ENCODE data around the gene TIGIT.

TIGIT gene

DNA sequence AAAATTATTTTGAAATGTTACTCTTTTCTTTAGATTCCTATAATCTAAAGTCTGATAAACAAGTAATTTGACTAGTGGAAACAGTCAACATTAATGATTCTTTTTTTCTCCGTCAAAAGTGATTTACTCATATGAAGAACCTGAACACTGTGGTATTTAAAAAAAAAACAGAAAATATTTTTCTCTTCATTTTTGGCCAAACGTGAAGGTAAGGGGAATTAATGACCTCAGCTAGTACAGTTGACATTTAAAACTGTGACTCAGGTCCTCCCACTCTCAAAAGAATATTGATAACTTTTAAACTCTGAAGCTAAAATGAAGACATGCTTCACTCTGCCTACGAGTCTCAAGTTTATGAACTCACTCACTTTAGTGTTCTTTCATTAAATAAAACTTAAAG lies 34.5 kb downstream of the TIGIT start:
- ATAC-seq = no peak
- TF ChIP-seq RARB (CRISPR knock-in tag; IDR thresholded peaks at IDR 0.05) (no peak), PPARA (CRISPR knock-in tag; IDR thresholded peaks at IDR 0.05; ENCODE audit: borderline replicate concordance) (no peak), ISL1 (CRISPR knock-in tag; IDR thresholded peaks at IDR 0.05) (no peak), OSR1 (CRISPR knock-in tag; IDR thresholded peaks at IDR 0.05) (no peak), CREB5 (CRISPR knock-in tag; IDR thresholded peaks at IDR 0.05; ENCODE audit: low read depth) (no peak), ZNF565 (CRISPR knock-in tag; conservative IDR thresholded peaks at IDR 0.05; ENCODE audit: low read depth) (no peak), ZNF8 (CRISPR knock-in tag; IDR thresholded peaks at IDR 0.05) (no peak), TCF4 (CRISPR knock-in tag; IDR thresholded peaks at IDR 0.05; ENCODE audit: borderline replicate concordance) (no peak), GLIS3 (CRISPR knock-in tag; IDR thresholded peaks at IDR 0.05) (no peak), SNAI2 (CRISPR knock-in tag; IDR thresholded peaks at IDR 0.05) (no peak), CSRNP3 (CRISPR knock-in tag; IDR thresholded peaks at IDR 0.05) (no peak), BACH2 (CRISPR knock-in tag; IDR thresholded peaks at IDR 0.05; ENCODE audit: borderline replicate concordance) (no peak), ESRRG (CRISPR knock-in tag; IDR thresholded peaks at IDR 0.05) (no peak), ZFP3 (CRISPR knock-in tag; IDR thresholded peaks at IDR 0.05) (no peak), ARNTL (CRISPR knock-in tag; IDR thresholded peaks at IDR 0.05; ENCODE audit: borderline replicate concordance, low read depth) (no peak), TOX (CRISPR knock-in tag; IDR thresholded peaks at IDR 0.05; ENCODE audit: borderline replicate concordance) (no peak), ZNF70 (CRISPR knock-in tag; IDR thresholded peaks at IDR 0.05) (no peak), ZC3H10 (CRISPR knock-in tag; IDR thresholded peaks at IDR 0.05) (no peak)
- TF ChIP-seq, protein P1, sequence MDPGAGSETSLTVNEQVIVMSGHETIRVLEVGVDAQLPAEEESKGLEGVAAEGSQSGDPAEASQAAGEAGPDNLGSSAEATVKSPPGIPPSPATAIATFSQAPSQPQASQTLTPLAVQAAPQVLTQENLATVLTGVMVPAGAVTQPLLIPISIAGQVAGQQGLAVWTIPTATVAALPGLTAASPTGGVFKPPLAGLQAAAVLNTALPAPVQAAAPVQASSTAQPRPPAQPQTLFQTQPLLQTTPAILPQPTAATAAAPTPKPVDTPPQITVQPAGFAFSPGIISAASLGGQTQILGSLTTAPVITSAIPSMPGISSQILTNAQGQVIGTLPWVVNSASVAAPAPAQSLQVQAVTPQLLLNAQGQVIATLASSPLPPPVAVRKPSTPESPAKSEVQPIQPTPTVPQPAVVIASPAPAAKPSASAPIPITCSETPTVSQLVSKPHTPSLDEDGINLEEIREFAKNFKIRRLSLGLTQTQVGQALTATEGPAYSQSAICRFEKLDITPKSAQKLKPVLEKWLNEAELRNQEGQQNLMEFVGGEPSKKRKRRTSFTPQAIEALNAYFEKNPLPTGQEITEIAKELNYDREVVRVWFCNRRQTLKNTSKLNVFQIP (CRISPR knock-in tag; IDR thresholded peaks at IDR 0.05; ENCODE audit: borderline replicate concordance, low read depth) = no peak
- TF ChIP-seq, protein P2, sequence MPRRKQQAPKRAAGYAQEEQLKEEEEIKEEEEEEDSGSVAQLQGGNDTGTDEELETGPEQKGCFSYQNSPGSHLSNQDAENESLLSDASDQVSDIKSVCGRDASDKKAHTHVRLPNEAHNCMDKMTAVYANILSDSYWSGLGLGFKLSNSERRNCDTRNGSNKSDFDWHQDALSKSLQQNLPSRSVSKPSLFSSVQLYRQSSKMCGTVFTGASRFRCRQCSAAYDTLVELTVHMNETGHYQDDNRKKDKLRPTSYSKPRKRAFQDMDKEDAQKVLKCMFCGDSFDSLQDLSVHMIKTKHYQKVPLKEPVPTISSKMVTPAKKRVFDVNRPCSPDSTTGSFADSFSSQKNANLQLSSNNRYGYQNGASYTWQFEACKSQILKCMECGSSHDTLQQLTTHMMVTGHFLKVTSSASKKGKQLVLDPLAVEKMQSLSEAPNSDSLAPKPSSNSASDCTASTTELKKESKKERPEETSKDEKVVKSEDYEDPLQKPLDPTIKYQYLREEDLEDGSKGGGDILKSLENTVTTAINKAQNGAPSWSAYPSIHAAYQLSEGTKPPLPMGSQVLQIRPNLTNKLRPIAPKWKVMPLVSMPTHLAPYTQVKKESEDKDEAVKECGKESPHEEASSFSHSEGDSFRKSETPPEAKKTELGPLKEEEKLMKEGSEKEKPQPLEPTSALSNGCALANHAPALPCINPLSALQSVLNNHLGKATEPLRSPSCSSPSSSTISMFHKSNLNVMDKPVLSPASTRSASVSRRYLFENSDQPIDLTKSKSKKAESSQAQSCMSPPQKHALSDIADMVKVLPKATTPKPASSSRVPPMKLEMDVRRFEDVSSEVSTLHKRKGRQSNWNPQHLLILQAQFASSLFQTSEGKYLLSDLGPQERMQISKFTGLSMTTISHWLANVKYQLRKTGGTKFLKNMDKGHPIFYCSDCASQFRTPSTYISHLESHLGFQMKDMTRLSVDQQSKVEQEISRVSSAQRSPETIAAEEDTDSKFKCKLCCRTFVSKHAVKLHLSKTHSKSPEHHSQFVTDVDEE (CRISPR knock-in tag; IDR thresholded peaks at IDR 0.05) = no peak

DNA sequence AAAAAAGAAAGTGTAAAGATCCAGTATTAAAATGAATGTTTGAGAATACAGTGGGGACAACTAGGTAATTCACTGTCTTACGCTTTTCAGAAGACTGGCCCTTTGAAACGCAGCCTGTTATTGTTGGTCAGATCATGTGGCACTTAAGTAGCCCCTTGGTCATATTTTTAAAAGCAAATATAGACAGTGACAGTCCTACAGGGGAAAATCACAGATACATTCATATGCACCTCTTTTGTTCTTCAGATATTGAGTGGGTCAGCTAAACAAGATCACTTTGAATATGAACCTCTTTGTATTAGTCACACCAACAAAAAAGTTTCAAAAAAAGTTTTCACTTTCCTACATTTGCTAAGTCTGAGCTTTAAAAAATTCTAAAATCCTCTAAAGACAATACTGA lies 36.0 kb downstream of the TIGIT start:
- no peak for ATAC-seq
- TF ChIP-seq ZNF565 (CRISPR knock-in tag; conservative IDR thresholded peaks at IDR 0.05; ENCODE audit: low read depth) (no peak), ZFP30 (CRISPR knock-in tag; IDR thresholded peaks at IDR 0.05) (no peak), PPARA (CRISPR knock-in tag; IDR thresholded peaks at IDR 0.05; ENCODE audit: borderline replicate concordance) (no peak), SNAI2 (CRISPR knock-in tag; IDR thresholded peaks at IDR 0.05) (no peak), ZNF8 (CRISPR knock-in tag; IDR thresholded peaks at IDR 0.05) (no peak), ISL1 (CRISPR knock-in tag; IDR thresholded peaks at IDR 0.05) (no peak), ZC3H10 (CRISPR knock-in tag; IDR thresholded peaks at IDR 0.05) (no peak), BACH2 (CRISPR knock-in tag; IDR thresholded peaks at IDR 0.05; ENCODE audit: borderline replicate concordance) (no peak), ZFP3 (CRISPR knock-in tag; IDR thresholded peaks at IDR 0.05) (no peak)
- TF ChIP-seq, protein P2 (CRISPR knock-in tag; IDR thresholded peaks at IDR 0.05) = no peak
